ENCODE measurements around the gene PTMA. TPM values are rescaled to one million over a fixed set of nuclear protein-coding genes. Genes with fewer than 3 reads are reported as not detected.

Gene PTMA
- total and polyA plus RNA-seq, 8 donors, result 677 to 2,328 (median 1,958) TPM

GRCh38 chr2:231680285-231680991, 27.9 kb upstream of the PTMA start:
- Histone ChIP-seq H3K4me3 (peak overlapping the region; percentile 45 to 48), H3K4me1 (peaks cover 5 to 19% of the 10 kb centered on the region in 2 donors), H3K27ac (peak overlapping the region; percentile 84 to 88), H3K9me3 (no peaks in the 10 kb centered on the region), H3K27me3 (peaks cover 0 to 6% of the 10 kb centered on the region in 2 donors), H3K36me3 (no peaks in the 10 kb centered on the region)
- no peak for TF ChIP-seq CTCF (IDR thresholded peaks at IDR 0.05)
- peak in 2 of 4 donors; percentile 40 to 56 for DNase-seq
- peak; percentile 65 for ATAC-seq
- intact Hi-C loops (cut with DNase I), result no loop called here

- peaks cover 0 to 6% of the 10 kb centered on the region in 2 donors for H3K27me3 ChIP-seq
- intact Hi-C loops (cut with DNase I), result no loop called here
- no peaks in the 10 kb centered on the region for H3K9me3 ChIP-seq
- peak overlapping the region; percentile 45 to 48 for H3K4me3 ChIP-seq
- peaks cover 5 to 18% of the 10 kb centered on the region in 2 donors for H3K4me1 ChIP-seq
- ATAC-seq (peak; percentile 92), DNase-seq (peak; percentile 83 to 94 (median 88))
- H3K36me3 ChIP-seq, result no peaks in the 10 kb centered on the region
- TF ChIP-seq CTCF (IDR thresholded peaks at IDR 0.05), result no peak
- peak overlapping the region; percentile 84 to 88 for H3K27ac ChIP-seq
Measured at GRCh38 chr2:231680992-231681852, 27.1 kb upstream of the PTMA start.

- intact Hi-C loops (cut with DNase I), result no loop called here
- peaks cover 0 to 6% of the 10 kb centered on the region in 2 donors for H3K27me3 ChIP-seq
- ATAC-seq (no peak), DNase-seq (no peak)
- no peaks in the 10 kb centered on the region for H3K9me3 ChIP-seq
- TF ChIP-seq CTCF (IDR thresholded peaks at IDR 0.05), result no peak
- no peaks in the 10 kb centered on the region for H3K36me3 ChIP-seq
- no peak overlapping the region for H3K4me3 ChIP-seq
- H3K4me1 ChIP-seq, result peaks cover 5 to 27% of the 10 kb centered on the region in 2 donors
- H3K27ac ChIP-seq, result no peak overlapping the region
Measured at GRCh38 chr2:231682603-231683291, 25.6 kb upstream of the PTMA start.

GRCh38 chr2:231683292-231684235, 24.8 kb upstream of the PTMA start:
- no peak overlapping the region for H3K27ac ChIP-seq
- no peaks in the 10 kb centered on the region for H3K36me3 ChIP-seq
- DNase-seq, result peak in 1 of 4 donors; percentile 49
- intact Hi-C loops (cut with DNase I), result no loop called here
- no peaks in the 10 kb centered on the region for H3K9me3 ChIP-seq
- no peak for ATAC-seq
- peaks cover 0 to 6% of the 10 kb centered on the region in 2 donors for H3K27me3 ChIP-seq
- H3K4me1 ChIP-seq, result peaks cover 5 to 27% of the 10 kb centered on the region in 2 donors
- H3K4me3 ChIP-seq, result no peak overlapping the region
- no peak for TF ChIP-seq CTCF (IDR thresholded peaks at IDR 0.05)
